ENCODE measurements around the gene VPS11.

The VPS11 gene

DNA sequence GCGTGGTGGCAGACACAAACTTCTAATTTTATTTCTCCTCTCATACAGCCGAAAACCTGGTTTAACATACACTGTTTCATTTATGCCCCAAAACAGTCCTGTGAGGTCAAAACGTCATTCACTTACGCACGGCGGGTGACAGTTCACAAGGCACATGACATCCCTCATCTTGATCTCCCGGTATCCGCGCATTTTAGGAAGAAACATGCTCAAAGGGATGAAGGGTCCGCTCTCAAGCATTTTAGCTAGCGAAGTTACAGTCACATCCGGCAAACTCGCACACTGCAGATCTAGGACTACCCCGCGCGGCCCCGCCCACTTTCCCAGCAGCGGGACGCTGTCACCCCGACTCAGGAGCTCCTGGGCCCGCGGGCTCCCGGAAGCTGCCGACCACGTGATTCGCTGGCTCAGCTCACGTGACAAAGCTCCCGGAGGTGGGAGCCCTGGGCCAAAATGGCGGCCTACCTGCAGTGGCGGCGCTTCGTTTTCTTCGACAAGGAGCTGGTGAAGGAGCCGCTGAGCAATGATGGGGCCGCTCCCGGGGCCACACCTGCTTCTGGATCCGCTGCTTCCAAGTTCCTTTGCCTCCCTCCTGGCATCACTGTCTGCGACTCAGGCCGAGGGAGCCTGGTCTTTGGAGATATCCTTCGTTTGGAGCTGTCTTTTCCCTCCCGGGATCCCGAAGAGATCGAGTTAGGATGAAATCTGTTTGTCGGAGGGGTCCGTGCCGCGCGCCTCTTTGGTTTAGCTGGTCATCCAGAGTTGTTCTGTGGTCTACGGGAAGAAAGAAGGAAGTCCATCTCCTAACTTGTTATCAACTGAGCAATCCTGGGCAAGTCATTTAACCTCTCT, at the start of gene VPS11:
VPS11 (plus strand) TSS at position 448 of the 852 bp plus-strand sequence; CDS start at position 454, 6 bp downstream.
- H3K4me2 ChIP-seq (ENCODE audit: low read length) = peak within 1 kb of the TSS; percentile 76
- no peaks in the 10 kb centered on the region for H3K27me3 ChIP-seq (ENCODE audit: control insufficient read depth, low read length)
- no peaks in the 10 kb centered on the region for H3K9me2 ChIP-seq (replicated peaks; ENCODE audit: control insufficient read depth, low read length)
- peaks cover 7% of the 10 kb centered on the region; the same call in 1 of the 2 replicates for H3F3A ChIP-seq (ENCODE audit: control insufficient read depth, insufficient read depth)
- peaks cover 29% of the 10 kb centered on the region for H3K36me3 ChIP-seq (ENCODE audit: control insufficient read depth, low read length)
- peak within 1 kb of the TSS; percentile 59 for H3K27ac ChIP-seq (ENCODE audit: low read depth, low read length)
- no peaks in the 10 kb centered on the region for H4K20me1 ChIP-seq (ENCODE audit: control insufficient read depth, insufficient read depth, low read depth, low read length)
- H3K9me3 ChIP-seq (ENCODE audit: control insufficient read depth, insufficient read depth, low read length) = no peaks in the 10 kb centered on the region
- H3K4me3 ChIP-seq (ENCODE audit: low read length) = peak within 1 kb of the TSS; percentile 91
- TF ChIP-seq EZH2phosphoT487 (IDR thresholded peaks at IDR 0.05; ENCODE audit: borderline replicate concordance, low read length) = no peak
- TF ChIP-seq, protein P1, sequence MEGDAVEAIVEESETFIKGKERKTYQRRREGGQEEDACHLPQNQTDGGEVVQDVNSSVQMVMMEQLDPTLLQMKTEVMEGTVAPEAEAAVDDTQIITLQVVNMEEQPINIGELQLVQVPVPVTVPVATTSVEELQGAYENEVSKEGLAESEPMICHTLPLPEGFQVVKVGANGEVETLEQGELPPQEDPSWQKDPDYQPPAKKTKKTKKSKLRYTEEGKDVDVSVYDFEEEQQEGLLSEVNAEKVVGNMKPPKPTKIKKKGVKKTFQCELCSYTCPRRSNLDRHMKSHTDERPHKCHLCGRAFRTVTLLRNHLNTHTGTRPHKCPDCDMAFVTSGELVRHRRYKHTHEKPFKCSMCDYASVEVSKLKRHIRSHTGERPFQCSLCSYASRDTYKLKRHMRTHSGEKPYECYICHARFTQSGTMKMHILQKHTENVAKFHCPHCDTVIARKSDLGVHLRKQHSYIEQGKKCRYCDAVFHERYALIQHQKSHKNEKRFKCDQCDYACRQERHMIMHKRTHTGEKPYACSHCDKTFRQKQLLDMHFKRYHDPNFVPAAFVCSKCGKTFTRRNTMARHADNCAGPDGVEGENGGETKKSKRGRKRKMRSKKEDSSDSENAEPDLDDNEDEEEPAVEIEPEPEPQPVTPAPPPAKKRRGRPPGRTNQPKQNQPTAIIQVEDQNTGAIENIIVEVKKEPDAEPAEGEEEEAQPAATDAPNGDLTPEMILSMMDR (IDR thresholded peaks at IDR 0.05; ENCODE audit: low read depth, low read length, poor library complexity, severe bottlenecking) = no peak
- H3K4me1 ChIP-seq (ENCODE audit: control insufficient read depth, low read length) = peaks cover 21% of the 10 kb centered on the region
- peaks cover 37% of the 10 kb centered on the region for H3K79me2 ChIP-seq (ENCODE audit: control insufficient read depth, low read length)

DNA sequence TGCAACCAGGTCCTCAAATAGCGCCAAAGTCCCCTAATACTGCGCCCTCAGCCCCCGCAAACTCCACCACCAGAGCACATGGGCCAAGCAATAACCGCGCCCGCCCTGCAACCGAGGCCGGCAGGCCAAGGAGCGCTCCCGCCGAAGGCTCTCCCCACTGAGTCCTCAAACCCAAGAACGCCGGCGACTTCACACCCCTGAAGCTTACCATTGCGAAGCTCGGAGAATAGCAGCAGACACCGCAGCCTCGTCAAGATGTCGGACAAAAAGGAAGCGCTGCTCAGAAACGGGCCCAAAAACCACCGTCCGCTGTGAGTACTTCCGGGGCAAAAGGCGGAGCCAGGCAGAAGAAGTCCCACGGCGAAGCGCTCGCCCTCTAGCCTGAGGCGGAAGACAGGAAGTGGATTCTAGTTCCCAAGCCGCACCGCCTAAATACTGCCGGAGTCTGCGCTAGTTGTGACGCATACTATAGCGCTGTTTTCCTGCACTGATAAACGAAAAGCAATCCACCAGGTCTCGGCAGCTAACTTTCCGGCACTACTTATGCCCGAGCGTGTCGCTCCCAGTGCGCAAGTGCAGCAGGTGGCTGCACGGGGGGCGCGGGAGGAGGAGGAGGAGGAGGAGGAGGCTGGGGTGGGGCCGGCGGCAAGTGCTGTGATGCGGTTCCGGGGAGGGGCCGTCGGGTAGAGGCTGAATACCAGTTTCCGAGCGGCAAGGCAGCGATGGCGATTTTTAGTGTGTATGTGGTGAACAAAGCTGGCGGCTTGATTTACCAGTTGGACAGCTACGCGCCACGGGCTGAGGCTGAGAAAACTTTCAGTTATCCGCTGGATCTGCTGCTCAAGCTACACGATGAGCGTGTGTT, 49.3 kb upstream of the VPS11 start, which contains the start of the genes RPS25 and TRAPPC4:
RPS25 (minus strand) TSS at position 270 of the 865 bp plus-strand sequence; CDS start at position 211, 59 bp downstream.
TRAPPC4 (plus strand) TSS at position 693 of the 865 bp plus-strand sequence; CDS start at position 723, 30 bp downstream.
- Histone ChIP-seq H3K36me3 (ENCODE audit: control insufficient read depth, low read length) (peaks cover 75% of the 10 kb centered on the region), H3K27ac (ENCODE audit: low read depth, low read length) (peak within 1 kb of the TSS; percentile 93), H3K27me3 (ENCODE audit: control insufficient read depth, low read length) (peaks cover 3% of the 10 kb centered on the region; the same call in 1 of the 2 replicates), H3K4me3 (ENCODE audit: low read length) (peak within 1 kb of the TSS; percentile 96), H3K79me2 (ENCODE audit: control insufficient read depth, low read length) (peaks cover 71% of the 10 kb centered on the region), H3K4me1 (ENCODE audit: control insufficient read depth, low read length) (peaks cover 33% of the 10 kb centered on the region), H3K4me2 (ENCODE audit: low read length) (peak within 1 kb of the TSS; percentile 77), H3K9me2 (replicated peaks; ENCODE audit: control insufficient read depth, low read length) (no peaks in the 10 kb centered on the region), H3F3A (ENCODE audit: control insufficient read depth, insufficient read depth) (peaks cover 47% of the 10 kb centered on the region), H3K9me3 (ENCODE audit: control insufficient read depth, insufficient read depth, low read length) (no peaks in the 10 kb centered on the region), H4K20me1 (ENCODE audit: control insufficient read depth, insufficient read depth, low read depth, low read length) (peaks cover 6% of the 10 kb centered on the region; the same call in 1 of the 2 replicates)
- TF ChIP-seq EZH2phosphoT487 (IDR thresholded peaks at IDR 0.05; ENCODE audit: borderline replicate concordance, low read length) = no peak
- TF ChIP-seq, protein P1 (IDR thresholded peaks at IDR 0.05; ENCODE audit: low read depth, low read length, poor library complexity, severe bottlenecking) = peak; percentile 16

DNA sequence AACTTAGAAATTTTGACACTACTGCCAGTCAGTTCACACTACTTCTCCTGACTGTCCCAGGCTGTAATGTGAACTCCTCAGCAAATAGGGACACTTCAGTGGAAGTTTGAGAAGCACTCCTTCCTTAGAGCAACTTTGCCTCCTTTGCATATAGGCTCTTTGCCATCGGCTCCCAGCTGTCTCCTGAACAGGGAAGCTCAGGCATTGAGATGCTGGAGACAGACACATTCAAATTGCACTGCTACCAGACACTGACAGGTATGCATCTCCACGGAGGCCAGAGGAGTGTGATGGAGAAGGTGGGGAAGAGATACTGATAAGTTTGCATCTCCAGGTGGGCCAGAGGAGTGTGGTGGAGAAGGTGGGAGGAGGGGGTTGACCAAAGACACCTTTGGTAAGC, 47.6 kb upstream of the VPS11 start:
- H3K4me1 ChIP-seq (ENCODE audit: control insufficient read depth, low read length) = peaks cover 33% of the 10 kb centered on the region
- no peaks in the 10 kb centered on the region for H3K9me2 ChIP-seq (replicated peaks; ENCODE audit: control insufficient read depth, low read length)
- no peaks in the 10 kb centered on the region for H3K9me3 ChIP-seq (ENCODE audit: control insufficient read depth, insufficient read depth, low read length)
- H4K20me1 ChIP-seq (ENCODE audit: control insufficient read depth, insufficient read depth, low read depth, low read length) = peaks cover 6% of the 10 kb centered on the region; the same call in 1 of the 2 replicates
- H3K79me2 ChIP-seq (ENCODE audit: control insufficient read depth, low read length) = peaks cover 75% of the 10 kb centered on the region
- no peak for TF ChIP-seq EZH2phosphoT487 (IDR thresholded peaks at IDR 0.05; ENCODE audit: borderline replicate concordance, low read length)
- TF ChIP-seq, protein P1 (IDR thresholded peaks at IDR 0.05; ENCODE audit: low read depth, low read length, poor library complexity, severe bottlenecking) = no peak
- no peak overlapping the region for H3K27ac ChIP-seq (ENCODE audit: low read depth, low read length)
- peaks cover 3% of the 10 kb centered on the region; the same call in 1 of the 2 replicates for H3K27me3 ChIP-seq (ENCODE audit: control insufficient read depth, low read length)
- peak overlapping the region; percentile 96 for H3K4me3 ChIP-seq (ENCODE audit: low read length)
- peaks cover 38% of the 10 kb centered on the region for H3F3A ChIP-seq (ENCODE audit: control insufficient read depth, insufficient read depth)
- H3K4me2 ChIP-seq (ENCODE audit: low read length) = peak overlapping the region; percentile 77
- H3K36me3 ChIP-seq (ENCODE audit: control insufficient read depth, low read length) = peaks cover 77% of the 10 kb centered on the region

Data from DOHH2 (cell line).